ENCODE data around the gene TRIM69.
"Not testable (repeated sequence)": the region's sequence is repeated elsewhere in the genome, so short reads cannot be mapped to it uniquely, and the experiment has no call there.

Gene TRIM69

DNA sequence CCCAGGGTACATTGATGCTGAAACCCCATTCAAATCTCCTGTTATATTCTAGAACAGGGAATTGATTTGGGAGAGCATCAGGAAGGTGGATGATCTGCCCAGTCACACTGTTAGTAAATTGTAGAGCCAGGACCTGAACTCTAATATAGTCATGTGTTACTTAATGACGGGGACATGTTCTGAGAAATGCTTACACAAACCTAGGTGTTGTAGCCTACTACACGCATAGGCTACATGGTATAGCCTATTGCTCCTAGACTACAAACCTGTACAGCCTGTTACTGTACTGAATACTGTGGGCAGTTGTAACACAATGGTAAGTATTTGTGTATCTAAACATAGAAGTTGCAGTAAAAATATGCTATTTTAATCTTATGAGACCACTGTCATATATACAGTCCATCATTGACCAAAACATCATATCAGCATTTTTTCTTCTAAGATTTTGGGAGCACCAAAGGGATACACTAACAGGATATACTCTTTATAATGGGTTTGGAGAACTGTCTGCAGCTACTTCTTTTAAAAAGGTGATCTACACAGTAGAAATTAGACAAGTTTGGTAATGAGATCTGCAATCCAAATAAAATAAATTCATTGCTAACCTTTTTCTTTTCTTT is 19.2 kb upstream of the TRIM69 start:
- DNase-seq (ENCODE audit: low spot score): no peak

DNA sequence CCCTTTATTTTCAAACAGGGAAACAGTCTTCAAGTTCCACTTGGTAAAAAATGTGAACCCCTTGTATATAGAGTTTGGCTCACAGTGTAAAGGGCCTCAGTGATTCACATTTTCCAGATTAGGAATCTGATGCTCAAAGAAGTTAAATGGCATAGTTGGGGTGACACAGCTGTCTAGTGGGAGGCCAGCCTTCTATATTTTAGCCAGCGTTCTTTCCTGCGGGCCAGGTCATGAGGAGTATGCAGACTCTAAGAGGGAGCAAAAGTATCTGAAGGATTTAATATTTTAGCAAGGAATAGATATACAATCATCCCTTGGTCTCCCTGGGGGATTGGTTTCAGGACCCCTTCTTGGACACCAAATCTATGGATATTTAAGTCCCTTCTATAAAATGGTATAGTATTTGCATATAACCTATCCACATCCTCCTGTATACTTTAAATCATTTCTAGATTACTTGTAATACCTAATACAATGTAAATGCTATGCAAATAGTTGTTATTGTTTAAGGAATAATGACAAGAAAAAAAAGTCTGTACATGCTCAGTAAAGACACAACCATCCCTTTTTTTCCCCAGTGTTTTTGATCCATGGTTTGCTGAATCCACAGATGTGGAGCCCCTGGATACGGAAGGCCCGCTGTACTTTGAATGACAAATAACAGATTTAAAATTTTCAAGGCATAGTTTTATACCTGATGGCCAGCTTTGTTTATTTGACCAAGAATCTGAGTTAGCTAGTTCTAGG is 18.0 kb upstream of the TRIM69 start:
- DNase-seq (ENCODE audit: low spot score): no peak

GRCh38 chr15:44718927-44719292 is 17.4 kb upstream of the TRIM69 start:
- DNase-seq (ENCODE audit: low spot score): no peak

- peak; percentile 45 for DNase-seq (ENCODE audit: low spot score)
Measured at GRCh38 chr15:44719293-44719999, 16.9 kb upstream of the TRIM69 start.

DNA sequence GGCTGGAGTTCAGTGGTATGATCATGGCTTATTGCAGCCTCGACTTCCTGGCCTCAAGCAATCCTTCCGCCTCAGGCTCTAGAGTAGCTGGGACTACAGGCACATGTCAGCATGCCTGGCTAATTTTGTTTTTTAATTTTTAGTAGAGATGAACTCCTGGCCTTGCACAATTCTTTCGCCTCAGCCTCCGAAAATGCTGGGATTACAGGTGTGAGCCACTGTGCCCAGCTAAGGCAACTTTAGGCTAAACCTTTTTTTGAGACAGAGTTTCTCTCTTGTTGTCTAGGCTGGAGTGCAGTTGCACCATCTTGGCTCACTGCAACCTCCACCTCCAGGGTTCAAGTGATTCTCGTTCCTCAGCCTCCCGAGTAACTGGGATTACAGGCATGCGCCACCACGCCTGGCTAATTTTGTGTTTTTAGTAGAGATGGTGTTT is 16.3 kb upstream of the TRIM69 start:
- DNase-seq (ENCODE audit: low spot score): peak; percentile 41

GRCh38 chr15:44720460-44721176 is 15.7 kb upstream of the TRIM69 start:
- DNase-seq (ENCODE audit: low spot score): peak; percentile 30

DNA sequence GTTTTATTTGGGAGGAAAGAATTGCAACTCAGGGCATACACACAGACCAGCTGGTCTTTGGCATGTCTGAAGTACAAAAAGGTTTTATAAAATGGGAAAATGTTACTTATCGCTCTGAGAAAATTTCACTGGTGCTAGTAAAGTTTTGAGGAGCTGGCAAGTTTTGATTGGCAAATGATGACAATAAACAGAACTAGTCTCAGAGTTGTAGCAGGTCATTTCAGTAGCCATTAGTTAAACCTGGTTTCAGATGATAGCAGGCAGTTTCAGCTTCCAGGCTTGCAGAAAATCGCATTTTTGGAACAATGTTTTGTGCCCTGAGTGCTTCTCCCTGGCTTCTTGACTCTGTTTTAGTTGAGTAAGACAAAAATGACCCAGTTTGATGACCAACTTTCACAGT is 14.3 kb upstream of the TRIM69 start:
- DNase-seq (ENCODE audit: low spot score): no peak

GRCh38 chr15:44726136-44726535 is 10.2 kb upstream of the TRIM69 start:
- peak; percentile 40 for DNase-seq (ENCODE audit: low spot score)

GRCh38 chr15:44726568-44727484 is 9.5 kb upstream of the TRIM69 start:
- DNase-seq (ENCODE audit: low spot score): peak; percentile 91

GRCh38 chr15:44727485-44728231 is 8.7 kb upstream of the TRIM69 start:
- no peak for DNase-seq (ENCODE audit: low spot score)

GRCh38 chr15:44728232-44728575 is 8.1 kb upstream of the TRIM69 start:
- not testable (repeated sequence) for DNase-seq (ENCODE audit: low spot score)

GRCh38 chr15:44728576-44729407 is 7.5 kb upstream of the TRIM69 start:
- DNase-seq (ENCODE audit: low spot score): peak; percentile 97

- peak; percentile 36 for DNase-seq (ENCODE audit: low spot score)
Measured at GRCh38 chr15:44729408-44730127, 6.8 kb upstream of the TRIM69 start.

DNA sequence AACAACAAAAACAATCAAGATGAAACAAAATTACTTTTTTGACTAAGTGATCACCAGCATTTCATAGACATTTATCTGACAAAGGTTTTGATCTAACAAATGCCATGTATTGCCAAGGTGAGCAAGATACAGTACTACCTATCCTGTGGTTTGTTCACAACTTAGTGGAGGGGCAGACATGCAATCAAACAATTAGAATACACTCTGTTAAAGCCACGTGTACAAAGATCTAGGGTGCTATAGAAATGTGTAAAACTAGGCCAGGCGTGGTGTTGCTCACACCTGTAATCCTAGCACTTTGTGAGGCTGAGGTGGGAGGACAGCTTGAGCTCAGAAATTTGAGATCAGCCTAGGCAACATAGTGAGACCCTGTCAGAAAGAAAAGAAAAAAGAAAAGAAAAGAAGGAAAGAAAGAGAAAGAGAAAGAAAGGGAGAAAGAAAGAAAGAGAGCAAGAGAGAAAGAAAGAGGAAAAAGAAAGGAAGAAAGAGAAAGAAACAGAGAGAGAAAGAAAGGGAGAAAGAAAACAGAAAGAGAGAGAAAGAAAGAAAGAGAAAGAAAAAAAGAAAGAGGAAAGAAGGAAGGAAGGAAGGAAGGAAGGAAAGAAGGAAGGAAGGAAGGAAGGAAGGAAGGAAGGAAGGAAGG is 1.4 kb upstream of the TRIM69 start:
- no peak for DNase-seq (ENCODE audit: low spot score)

- no peak for DNase-seq (ENCODE audit: low spot score)
Measured at GRCh38 chr15:44735482-44736180, 697 bp upstream of the TRIM69 start.

GRCh38 chr15:44738340-44738984 is 2.1 kb downstream of the TRIM69 start:
- DNase-seq (ENCODE audit: low spot score): peak; percentile 50

- not testable (repeated sequence) for DNase-seq (ENCODE audit: low spot score)
Measured at GRCh38 chr15:44739222-44739847, 3.0 kb downstream of the TRIM69 start.

Data from CD4-positive, alpha-beta T cell treated with Interleukin-6 at 100 ng/mL for 8 hours (primary cell).